Hematopoietic multipotent progenitor cell treated with erythropoietin and hydrocortisone succinate and interleukin-3 and kit ligand, for 6 days (in vitro differentiated cells): Measurements from ENCODE around the gene SHISA4.
A peak's percentile ranks its signal among the peaks of the same experiment; 100 is the strongest.
"Not testable (repeated sequence)": the region's sequence is repeated elsewhere in the genome, so short reads cannot be mapped to it uniquely, and the experiment has no call there.

Experiments used
- DNase-seq: peaks from one replicate; pipeline ENCODE4 v3.0.0-alpha.2; 2015

The SHISA4 gene

GRCh38 chr1:201888282-201889089, at the start of gene SHISA4:
TSS of gene SHISA4 (plus strand) at chr1:201888898. CDS start at chr1:201888995, 97 bp downstream.
- peak; percentile 48 for DNase-seq

DNA sequence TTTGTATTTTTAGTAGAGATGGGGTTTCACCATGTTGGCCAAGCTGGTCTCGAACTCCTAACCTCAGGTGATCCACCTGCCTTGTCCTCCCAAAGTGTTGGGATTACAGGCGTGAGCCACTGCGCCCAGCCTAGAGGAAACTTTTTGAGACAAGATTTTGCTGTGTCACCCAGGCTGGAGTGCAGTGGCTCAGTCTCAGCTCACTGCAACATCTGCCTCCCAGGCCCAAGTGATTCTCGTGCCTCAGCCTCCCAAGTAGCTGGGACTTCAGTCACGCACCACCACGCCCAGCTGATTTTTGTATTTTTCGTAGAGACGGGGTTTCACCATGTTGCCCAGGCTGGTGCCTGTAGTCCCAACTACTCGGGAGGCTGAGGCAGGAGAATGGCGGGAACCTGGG, 49.6 kb upstream of the SHISA4 start:
- DNase-seq, result not testable (repeated sequence)

- DNase-seq, result no peak
Measured at GRCh38 chr1:201840055-201840454, 48.6 kb upstream of the SHISA4 start.

GRCh38 chr1:201840490-201840889, 48.2 kb upstream of the SHISA4 start:
- DNase-seq, result no peak

GRCh38 chr1:201841265-201841912, 47.3 kb upstream of the SHISA4 start:
- DNase-seq, result peak; percentile 20

DNA sequence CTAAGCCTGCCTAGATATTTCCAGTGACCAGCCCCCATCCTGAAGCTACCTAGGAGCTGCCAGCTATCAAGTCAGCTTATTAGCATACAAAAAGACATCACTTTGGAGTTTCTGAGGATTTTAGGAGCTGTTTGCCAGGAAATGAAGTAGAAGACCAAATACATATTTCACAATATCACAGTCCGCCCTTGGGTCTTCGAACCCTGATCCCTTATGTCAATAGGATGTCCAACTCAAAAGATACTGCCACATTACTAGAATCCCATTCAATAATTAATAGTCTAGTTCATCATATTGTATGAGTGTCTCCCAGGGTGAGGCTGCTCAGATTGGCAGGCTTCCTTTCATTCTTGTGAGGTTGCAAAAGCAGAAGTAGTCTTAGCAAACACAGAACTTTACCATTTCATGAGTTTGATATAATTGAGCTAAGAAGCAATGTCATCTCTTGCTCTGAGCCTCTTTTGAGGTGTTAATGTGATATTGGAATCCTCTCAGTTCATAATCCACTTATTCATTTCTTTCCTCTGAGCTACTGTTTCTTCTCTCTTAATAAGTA, 46.1 kb upstream of the SHISA4 start:
- DNase-seq, result peak; percentile 38

GRCh38 chr1:201845331-201846083, 43.2 kb upstream of the SHISA4 start:
- DNase-seq, result no peak

DNA sequence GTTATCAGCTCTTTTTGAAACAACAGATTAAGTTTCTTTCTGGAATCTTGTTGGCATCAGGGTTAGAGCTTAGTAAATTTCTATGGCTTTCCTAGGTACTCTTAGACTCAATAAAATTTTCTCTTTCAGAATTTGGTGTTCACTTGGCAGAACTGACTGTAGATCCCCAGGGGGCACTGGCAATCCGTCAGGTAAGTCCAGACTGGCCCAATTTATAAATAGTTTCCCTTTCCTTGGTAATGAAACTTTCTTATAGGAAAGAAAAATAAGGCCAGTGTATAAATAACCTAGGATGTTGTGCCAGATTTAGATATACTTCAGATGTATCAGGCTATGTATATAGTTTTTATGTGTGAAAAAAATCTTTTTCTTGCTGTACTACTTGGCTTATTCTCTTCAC, 41.5 kb upstream of the SHISA4 start:
- DNase-seq, result no peak

DNA sequence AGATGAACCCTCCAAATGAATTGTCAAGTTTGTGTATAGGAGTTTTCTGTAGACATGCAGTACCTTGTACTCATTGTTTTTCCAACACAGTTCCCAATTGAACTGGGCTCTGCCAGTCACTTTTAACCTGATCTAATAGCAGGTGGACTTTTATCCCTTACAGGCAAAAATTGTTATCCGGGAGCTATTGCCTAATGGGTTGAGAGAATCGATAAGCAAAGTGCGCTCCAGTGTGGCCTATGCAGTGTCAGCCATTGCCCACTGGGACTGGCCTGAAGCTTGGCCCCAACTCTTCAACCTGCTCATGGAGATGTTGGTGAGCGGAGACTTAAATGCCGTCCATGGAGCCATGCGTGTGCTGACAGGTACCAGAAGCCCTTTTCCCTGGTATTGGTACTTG, 40.5 kb upstream of the SHISA4 start:
- DNase-seq, result no peak

DNA sequence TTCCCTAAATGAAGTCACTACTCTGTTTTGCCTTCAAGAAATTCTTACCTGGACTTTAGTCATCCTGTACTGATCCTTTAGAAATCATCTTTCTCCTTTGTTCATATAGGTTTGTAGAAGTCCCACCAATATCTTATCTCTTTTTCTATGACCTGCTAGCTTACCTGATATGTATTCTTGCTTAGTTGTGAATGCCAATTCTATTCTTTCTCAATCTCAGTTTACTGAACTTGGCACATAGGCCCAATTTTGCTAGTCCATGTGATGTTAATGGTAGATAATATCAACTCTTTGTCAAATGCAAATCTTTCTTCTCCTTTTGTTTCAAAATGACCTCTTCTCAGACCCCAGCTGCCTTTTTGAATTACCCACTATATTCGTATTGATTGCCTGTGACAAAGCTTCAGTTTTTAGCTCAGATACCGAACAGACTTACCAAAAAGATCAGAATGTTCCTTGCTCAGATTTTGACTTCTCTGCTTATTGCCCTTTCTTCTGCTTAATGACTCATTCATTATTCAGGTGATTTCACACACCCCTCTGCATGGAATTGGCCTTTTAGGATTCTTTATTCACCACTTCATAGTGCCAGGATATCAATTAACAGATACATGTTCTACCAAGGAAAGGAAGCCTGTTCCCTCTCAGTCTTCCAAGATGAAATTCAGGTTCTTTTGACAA, 39.2 kb upstream of the SHISA4 start:
- no peak for DNase-seq

DNA sequence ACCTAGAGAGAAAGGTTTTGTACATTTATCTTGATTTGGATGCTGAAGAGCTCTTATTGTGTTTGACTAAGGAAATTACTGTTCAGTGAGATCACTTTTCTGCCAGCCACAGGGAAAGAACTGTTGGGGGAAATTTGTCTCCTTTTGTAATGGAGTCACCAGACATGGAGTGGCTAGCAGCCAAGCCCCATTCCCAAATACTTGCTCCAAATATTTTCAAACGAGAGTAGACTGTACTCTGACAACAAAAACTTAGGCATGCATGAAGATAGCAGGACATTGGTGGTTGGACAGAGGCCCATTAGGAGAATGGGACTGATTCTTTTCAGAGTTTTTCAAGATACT, 38.7 kb upstream of the SHISA4 start:
- no peak for DNase-seq

- no peak for DNase-seq
Measured at GRCh38 chr1:201851949-201852348, 36.7 kb upstream of the SHISA4 start.

DNA sequence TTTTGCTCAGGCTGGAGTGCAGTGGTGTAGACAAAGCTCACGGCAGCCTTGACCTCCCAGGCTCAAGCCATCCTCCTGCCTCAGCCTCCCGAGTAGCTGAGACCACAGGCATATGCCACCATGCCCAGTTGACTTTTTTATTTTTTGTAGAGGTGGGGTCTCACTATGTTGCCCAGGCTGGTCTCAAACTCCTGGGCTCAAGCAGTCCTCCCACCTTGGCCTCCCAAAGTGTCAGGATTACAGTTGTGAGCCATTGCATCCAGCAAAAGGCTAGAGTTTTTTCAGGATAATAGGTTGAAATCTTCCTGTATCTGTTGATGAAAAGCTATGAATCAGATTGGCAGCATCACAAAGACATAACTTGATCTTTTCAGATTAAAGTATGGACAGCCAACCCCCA, 32.0 kb upstream of the SHISA4 start:
- DNase-seq, result not testable (repeated sequence)

GRCh38 chr1:201859424-201859823, 29.3 kb upstream of the SHISA4 start:
- no peak for DNase-seq

DNA sequence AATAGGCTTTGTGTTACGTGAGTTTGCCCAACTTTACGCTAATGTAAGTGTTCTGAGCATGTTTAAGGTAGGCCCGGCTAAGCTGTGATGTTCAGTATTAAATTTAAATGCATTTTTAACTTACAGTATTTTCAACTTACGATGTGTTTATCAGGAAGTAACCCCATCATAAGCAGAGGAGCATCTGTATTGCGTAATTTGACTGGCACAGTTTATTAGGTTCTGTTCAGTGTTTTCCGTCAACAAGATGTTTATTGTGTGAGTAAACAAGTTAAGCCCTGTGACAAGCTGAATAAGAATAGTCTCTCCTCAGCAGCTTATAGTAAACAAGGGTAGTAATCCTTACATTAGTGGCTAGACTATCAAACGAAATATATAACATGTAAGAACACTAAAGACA, 27.2 kb upstream of the SHISA4 start:
- no peak for DNase-seq

- DNase-seq, result no peak
Measured at GRCh38 chr1:201870397-201870796, 18.3 kb upstream of the SHISA4 start.

DNA sequence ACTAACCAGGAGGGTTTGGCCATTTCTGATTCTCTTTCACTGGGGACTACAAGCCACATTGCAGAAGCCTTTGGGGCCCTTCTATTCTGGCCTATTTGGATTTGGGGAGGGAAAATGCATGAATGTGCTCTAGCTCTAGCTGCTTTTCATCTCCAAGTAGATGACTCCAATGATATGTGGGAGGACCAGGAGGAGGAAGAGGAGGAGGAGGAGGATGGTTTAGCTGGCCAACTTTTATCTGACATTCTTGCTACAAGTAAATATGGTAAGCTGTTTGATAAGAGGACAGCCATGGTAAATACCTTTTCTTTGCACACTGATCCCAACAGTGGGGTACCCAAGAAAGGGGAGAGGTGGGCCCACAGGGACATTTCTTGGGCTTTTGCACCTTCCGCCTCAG, 14.0 kb upstream of the SHISA4 start:
- no peak for DNase-seq

DNA sequence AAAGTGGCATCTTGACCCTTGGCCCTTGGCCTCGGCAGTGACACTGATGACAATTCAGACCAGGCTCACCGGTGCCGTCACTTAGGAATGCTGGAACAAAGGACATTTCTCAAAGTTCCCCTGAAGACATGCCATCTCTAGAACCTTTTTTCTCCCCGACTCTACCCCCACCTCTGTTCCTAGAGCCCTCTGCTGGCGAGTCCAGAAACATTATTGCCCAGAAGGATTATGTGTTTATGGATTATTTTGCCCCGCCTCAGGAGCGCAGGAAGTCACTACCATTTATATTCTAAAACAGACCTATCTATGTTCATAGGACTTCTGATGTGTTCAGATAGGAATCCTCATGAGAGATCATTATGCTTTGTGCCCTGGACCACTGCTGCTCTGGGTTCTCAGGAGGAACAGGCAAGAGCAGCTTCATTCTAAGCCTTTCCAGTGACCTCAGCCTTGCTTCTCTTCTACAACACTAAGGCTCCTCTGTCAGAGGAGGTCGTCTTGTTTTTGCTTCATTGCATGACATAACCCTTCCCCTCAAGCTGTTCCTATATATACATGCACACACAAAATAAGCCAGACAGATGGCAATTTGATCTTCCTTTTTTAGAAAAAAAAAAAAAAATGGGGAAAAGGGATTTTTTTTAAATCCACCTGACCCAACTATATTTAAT, 12.4 kb upstream of the SHISA4 start:
- peak; percentile 50 for DNase-seq

DNA sequence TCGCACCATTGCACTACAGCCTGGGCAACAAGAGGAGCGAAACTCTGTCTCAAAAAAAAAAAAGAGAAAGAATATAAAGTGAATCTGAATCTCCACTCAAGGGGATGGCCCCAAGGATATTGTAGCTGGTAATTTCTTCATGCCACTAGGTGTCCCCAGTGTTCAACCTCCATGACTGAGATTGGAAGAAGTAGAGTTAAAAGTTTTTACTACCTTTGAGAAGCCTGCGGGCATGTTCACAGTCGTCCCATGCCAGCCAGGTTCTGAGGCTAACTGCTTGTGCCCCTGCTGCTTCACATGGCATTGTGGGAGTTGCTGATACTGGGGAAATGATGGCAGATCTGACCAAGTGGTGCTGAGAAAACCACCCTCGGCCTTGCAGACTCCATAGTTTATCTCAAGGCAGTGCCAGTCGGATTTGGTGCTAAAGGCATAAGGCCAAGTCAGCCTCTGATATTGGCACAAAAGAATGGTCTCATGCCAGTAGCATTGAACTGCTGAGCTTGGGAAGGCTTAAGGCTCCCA, 10.8 kb upstream of the SHISA4 start:
- peak; percentile 74 for DNase-seq

- no peak for DNase-seq
Measured at GRCh38 chr1:201880928-201881571, 7.6 kb upstream of the SHISA4 start.

DNA sequence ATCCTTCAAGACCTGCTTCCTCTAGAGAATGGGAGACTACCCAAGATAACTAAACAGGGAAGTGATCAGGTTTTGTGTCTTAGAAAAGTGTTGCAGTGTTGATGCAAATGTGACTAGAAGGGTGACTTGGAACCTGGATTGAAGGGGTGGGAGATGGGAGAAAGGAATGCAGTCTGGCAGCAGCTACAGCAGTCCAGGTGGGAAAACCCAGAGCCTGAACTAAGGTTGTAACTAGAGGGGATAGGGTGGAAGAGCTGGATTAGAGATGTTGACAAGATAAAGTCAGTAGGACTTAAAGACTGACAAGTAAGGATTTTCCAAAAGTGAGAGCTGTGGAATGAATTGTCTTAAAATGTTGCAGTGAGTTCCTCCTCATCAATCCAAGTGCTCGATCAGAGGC, 7.1 kb upstream of the SHISA4 start:
- no peak for DNase-seq
